Endometrium (tissue), 2 donors: Measurements from ENCODE around the gene CAMLG.

Source experiments
- FAIRE-seq: peaks from 2 replicates; lab custom pipeline; 2012; peaks lifted over from hg19 to GRCh38; lab: Jason Lieb, UNC
- donor health status: control.
- donor health status: control.

CAMLG gene

DNA sequence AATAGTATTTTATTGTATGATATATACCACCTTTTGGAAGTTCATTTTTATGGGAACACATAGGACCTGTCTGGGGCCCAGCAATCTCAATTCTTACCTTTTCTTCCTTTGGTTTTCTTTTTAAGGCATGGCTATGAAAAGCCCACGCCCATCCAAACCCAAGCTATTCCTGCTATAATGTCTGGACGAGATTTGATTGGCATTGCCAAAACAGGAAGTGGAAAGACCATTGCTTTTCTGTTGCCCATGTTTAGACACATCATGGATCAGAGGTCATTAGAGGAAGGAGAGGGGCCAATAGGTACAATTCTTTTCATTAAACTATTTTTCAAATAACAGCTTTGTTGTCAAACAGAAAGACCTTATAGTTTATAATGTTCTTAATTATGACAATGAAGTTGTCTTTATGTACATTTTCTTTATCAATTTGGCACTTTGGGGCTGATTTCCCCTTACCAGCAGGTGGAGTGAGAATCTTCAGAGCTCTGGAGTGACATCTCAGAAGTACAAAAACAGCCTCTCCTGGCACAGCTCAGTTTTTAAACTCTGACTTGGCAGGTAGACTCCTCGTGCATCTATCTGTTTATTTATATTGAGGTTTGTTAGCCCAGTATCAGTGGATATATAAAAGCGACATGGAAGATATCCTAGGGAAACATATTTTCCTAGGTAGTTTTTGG is 46.0 kb downstream of the CAMLG start:
- FAIRE-seq: no peak

GRCh38 chr5:134784946-134785620 is 46.7 kb downstream of the CAMLG start:
- no peak for FAIRE-seq

DNA sequence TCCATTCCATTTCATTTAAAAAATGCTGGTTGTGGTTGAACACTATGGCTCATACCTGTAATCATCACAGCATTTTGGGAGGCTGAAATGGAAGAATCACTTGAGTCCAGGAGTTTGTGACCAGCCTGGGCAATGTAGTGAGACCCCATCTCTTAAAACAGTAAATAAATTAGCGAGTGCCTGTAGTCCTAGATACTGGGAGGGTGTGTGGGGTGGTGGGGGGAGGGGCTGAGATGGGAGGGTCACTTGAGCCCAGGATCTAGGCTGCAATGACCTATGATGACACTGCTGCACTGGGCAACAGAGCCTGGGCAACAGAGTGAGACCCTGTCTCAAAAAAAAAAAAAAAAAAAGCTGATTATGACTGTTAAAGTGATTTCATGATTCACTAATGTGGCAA is 49.3 kb downstream of the CAMLG start:
- no peak for FAIRE-seq

GRCh38 chr5:134791580-134791979 is 53.2 kb downstream of the CAMLG start:
- no peak for FAIRE-seq

GRCh38 chr5:134792286-134792685 is 53.9 kb downstream of the CAMLG start:
- FAIRE-seq: no peak

- no peak for FAIRE-seq
Measured at GRCh38 chr5:134793111-134793510, 54.8 kb downstream of the CAMLG start.

- no peak for FAIRE-seq
Measured at GRCh38 chr5:134794082-134794481, 55.7 kb downstream of the CAMLG start.

GRCh38 chr5:134794819-134795218 is 56.5 kb downstream of the CAMLG start:
- no peak for FAIRE-seq

GRCh38 chr5:134798468-134798867 is 60.1 kb downstream of the CAMLG start:
- no peak for FAIRE-seq
